Endothelial cell of umbilical vein (primary cell): ENCODE results near the gene LSM14B. TPM values are rescaled to one million over a fixed set of nuclear protein-coding genes. Genes with fewer than 3 reads are reported as not detected.

Experiments
- BruUV-seq: library from RNA; stranded (reverse); fragments of 400-500 nt; replicated peaks from 2 replicates; lab custom pipeline; 2021; lab: Mats Ljungman, UMichigan
- CTCF ChIA-PET: fragments of 300-600, 350-600 bp; sonication (Branson Sonifier 250); formaldehyde crosslinking; loops from one replicate; lab custom pipeline; 2021; ENCODE audit warnings: antibody characterized with exemption, inconsistent platforms; lab: Charles Lee
- POLR2A ChIA-PET: fragments of 300-600, 350-600 bp; sonication (Branson Sonifier 250); formaldehyde crosslinking; loops from one replicate; lab custom pipeline; 2021; ENCODE audit warnings: antibody characterized with exemption, inconsistent platforms; lab: Charles Lee
- DNase-seq: peaks from one replicate; pipeline ENCODE4 v3.0.0-alpha.2; 2011; ENCODE audit warnings: low read depth, low spot score
- FAIRE-seq: peaks from 2 replicates; lab custom pipeline; 2011; peaks lifted over from hg19 to GRCh38; lab: Jason Lieb, UNC
- H2AFZ ChIP-seq: 2 replicates; pipeline ENCODE4 v1.6.0; 2012; ENCODE audit warnings: low read depth, low read length, control low read depth, inconsistent platforms
- H3K27ac ChIP-seq: 2 replicates; pipeline ENCODE4 v1.5.1; 2011; ENCODE audit warnings: low read depth, mild to moderate bottlenecking, control low read depth, low read length, moderate library complexity; ENCODE audit not compliant: insufficient read depth
- H3K27me3 ChIP-seq, 2 experiments: 2 replicates each; pipeline versions ENCODE4 v1.6.0 to v1.6.1; 2011; ENCODE audit warnings: low read length in 2 of 2, mixed read lengths in 1 of 2; ENCODE audit not compliant: control insufficient read depth in 2 of 2, insufficient read depth in 2 of 2
- H3K36me3 ChIP-seq, 2 experiments: 2 replicates in 1 of 2; 3 replicates in 1 of 2; pipeline ENCODE4 v1.5.1; 2011; ENCODE audit warnings: low read length in 2 of 2, mild to moderate bottlenecking in 1 of 2, moderate library complexity in 1 of 2; ENCODE audit not compliant: control insufficient read depth in 2 of 2, insufficient read depth in 2 of 2; ENCODE audit errors: extremely low read depth in 1 of 2
- H3K4me1 ChIP-seq: 3 replicates; pipeline ENCODE4 v1.5.1; 2011; ENCODE audit warnings: mild to moderate bottlenecking, low read length; ENCODE audit not compliant: control insufficient read depth, insufficient read depth; ENCODE audit errors: extremely low read depth
- H3K4me2 ChIP-seq: 2 replicates; pipeline ENCODE4 v1.6.1; 2011; ENCODE audit warnings: low read length, control low read depth, mixed read lengths; ENCODE audit not compliant: insufficient read depth
- H3K4me3 ChIP-seq, 3 experiments: fragments of 200-600 bp in 1 of 3; sonication (generic), shearing (Covaris generic) in 1 of 3; replicated peaks in 1 of 3; 2 replicates each; pipeline ENCODE4 v1.5.1; 2011 to 2016; ENCODE audit warnings: control low read depth in 3 of 3, low read length in 3 of 3, mild to moderate bottlenecking in 2 of 3, inconsistent platforms in 1 of 3, low read depth in 1 of 3, moderate library complexity in 1 of 3; ENCODE audit not compliant: insufficient read depth in 1 of 3
- H3K79me2 ChIP-seq: 2 replicates; pipeline ENCODE4 v1.6.0; 2012; ENCODE audit warnings: low read length, inconsistent platforms; ENCODE audit not compliant: control insufficient read depth, insufficient read depth
- H3K9ac ChIP-seq: replicated peaks from 2 replicates; pipeline ENCODE3; 2011; ENCODE audit warnings: low read length, control low read depth; ENCODE audit not compliant: insufficient read depth; ENCODE audit errors: extremely low read depth
- H3K9me1 ChIP-seq: replicated peaks from 3 replicates; pipeline ENCODE4 v1.6.0; 2011; ENCODE audit warnings: mild to moderate bottlenecking, low read length; ENCODE audit not compliant: control insufficient read depth, insufficient read depth; ENCODE audit errors: extremely low read depth
- H3K9me3 ChIP-seq: replicated peaks from 2 replicates; pipeline ENCODE4 v1.5.1; 2012; ENCODE audit warnings: low read length, inconsistent platforms; ENCODE audit not compliant: control insufficient read depth, insufficient read depth
- H4K20me1 ChIP-seq: replicated peaks from 2 replicates; pipeline ENCODE3; 2011; ENCODE audit warnings: mild to moderate bottlenecking, low read length; ENCODE audit not compliant: control insufficient read depth, insufficient read depth; ENCODE audit errors: extremely low read depth
- EZH2 ChIP-seq: IDR thresholded peaks from 2 replicates; pipeline ENCODE4 v1.6.1; 2012; ENCODE audit warnings: borderline replicate concordance, low read depth, mild to moderate bottlenecking, moderate library complexity, low read length, inconsistent platforms; ENCODE audit not compliant: severe bottlenecking
- GATA2 ChIP-seq: IDR thresholded peaks from 2 replicates; pipeline ENCODE4 v1.7.0; 2011; ENCODE audit warnings: low read depth, mild to moderate bottlenecking, moderate library complexity, mixed read lengths, low read length; ENCODE audit not compliant: insufficient read length, insufficient read depth
- POLR2A ChIP-seq: IDR thresholded peaks from 2 replicates; pipeline ENCODE4 v1.6.1; 2012; ENCODE audit warnings: low read depth, mild to moderate bottlenecking, control low read depth, low read length
- POLR2AphosphoS5 ChIP-seq: IDR thresholded peaks from 2 replicates; pipeline ENCODE4 v1.6.1; 2012; ENCODE audit warnings: low read depth, mild to moderate bottlenecking, control low read depth, low read length, moderate library complexity; ENCODE audit not compliant: insufficient read depth
- dilution Hi-C: fragments of 300-500 bp; cut with MboI; formaldehyde crosslinking; loops from one replicate; pipeline ENCODE4 v1.15.0; 2019; ENCODE audit warnings: low sequenced_read_pairs; ENCODE audit not compliant: extremely low pct_ligation_motif_present
- intact Hi-C: fragments of 100-400 bp; cut with micrococcal nuclease; formaldehyde crosslinking; loops from one replicate; pipeline ENCODE4 v1.10.0; 2022
- polyA plus RNA-seq, 4 experiments: library from polyadenylated mRNA; depleted of rRNA in 3 of 4; stranded (reverse) in 3 of 4; unstranded in 1 of 4; fragments of >200 nt; gene quantifications; 2 replicates each; pipeline versions ENCODE4 v1.2.1 to v1.2.3, GENCODE V29; 2011 to 2012; ENCODE audit warnings: missing spikeins in 1 of 4
- total RNA-seq: library from RNA; stranded (reverse); gene quantifications from 2 replicates; pipeline ENCODE4 v1.2.3, GENCODE V29; 2021
- TF ChIP-seq, protein P1 (sequence below): IDR thresholded peaks from 2 replicates; pipeline ENCODE4 v1.6.1; 2011; ENCODE audit not compliant: insufficient read depth, insufficient read length
- TF ChIP-seq, protein P2 (sequence below), 2 donors: IDR thresholded peaks; 1 replicate in 1 of 2; 2 replicates in 1 of 2; pipeline ENCODE4 v1.5.1; 2011; ENCODE audit warnings: low read length in 2 of 2, mild to moderate bottlenecking in 2 of 2, moderate library complexity in 2 of 2, control low read depth in 1 of 2, inconsistent platforms in 1 of 2, low read depth in 1 of 2; ENCODE audit not compliant: insufficient read depth in 1 of 2; ENCODE audit errors: extremely low read depth in 1 of 2

LSM14B gene
- total and polyA plus RNA-seq, 2 donors (not counting 3 experiments of a cell fraction or from before 2014, with no cell fraction given) = 32.5 to 34.0 TPM

DNA sequence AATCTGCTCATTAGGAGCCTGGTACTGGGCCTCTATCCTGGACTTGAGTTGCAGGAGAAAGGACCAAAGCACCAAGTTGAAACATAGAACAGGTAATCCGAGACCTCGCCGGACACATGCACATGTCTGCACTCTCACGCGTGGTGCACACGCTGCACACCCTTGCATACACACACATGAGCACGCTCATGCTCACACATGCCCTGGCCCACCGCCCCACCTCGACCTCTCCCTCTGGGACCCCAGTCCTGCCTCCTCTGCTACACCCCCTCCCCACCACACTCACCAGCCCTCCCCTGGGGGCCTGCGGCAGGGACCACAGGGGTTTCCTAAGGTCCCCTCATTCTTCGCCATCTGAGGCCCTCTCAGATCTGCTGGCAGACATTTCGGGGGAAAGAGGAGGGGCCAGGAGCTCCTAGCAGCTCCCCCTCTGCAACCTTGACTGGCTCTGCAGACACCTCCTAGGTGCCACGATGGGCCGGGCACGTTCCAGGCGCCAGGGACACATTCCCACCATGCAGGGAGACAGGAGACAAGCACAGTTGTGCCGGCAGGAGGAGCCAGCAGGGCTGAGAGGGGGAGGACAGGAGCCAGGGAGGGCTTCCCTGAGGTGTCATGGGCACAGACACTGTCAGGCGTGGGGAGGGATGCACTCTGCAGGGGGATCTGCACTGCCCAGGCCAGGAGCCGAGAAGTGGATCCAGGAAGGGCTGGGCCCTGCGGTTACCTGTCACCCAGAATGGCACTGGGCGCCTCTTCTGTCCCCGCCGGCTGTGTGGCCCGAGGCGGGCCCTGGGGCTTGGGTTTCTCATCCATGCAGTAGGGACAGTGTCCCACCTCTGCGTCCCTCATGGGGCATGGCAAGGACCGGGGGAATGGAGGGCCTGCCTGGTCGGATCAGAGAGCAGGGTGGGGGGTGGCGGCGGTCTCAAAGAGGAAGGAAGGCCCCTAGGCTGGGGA, 25.6 kb upstream of the LSM14B start:
- H3K9me1 ChIP-seq = no peaks in the 10 kb centered on the region
- H3K36me3 ChIP-seq = no peaks in the 10 kb centered on the region
- H4K20me1 ChIP-seq = no peaks in the 10 kb centered on the region
- POLR2A ChIA-PET = no interaction called here
- intact Hi-C loops = no loop called here
- no peaks in the 10 kb centered on the region for H3K27me3 ChIP-seq
- DNase-seq (no peak), FAIRE-seq (no peak)
- no peaks in the 10 kb centered on the region for H3K4me1 ChIP-seq
- H3K4me2 ChIP-seq = no peak overlapping the region
- H3K9ac ChIP-seq = no peak overlapping the region
- H2AFZ ChIP-seq = no peak overlapping the region
- no peak overlapping the region for H3K4me3 ChIP-seq
- no peaks in the 10 kb centered on the region for H3K79me2 ChIP-seq
- CTCF ChIA-PET = no interaction called here
- BruUV-seq = no TSS peak
- dilution Hi-C loops = no loop called here
- H3K27ac ChIP-seq = no peak overlapping the region
- TF ChIP-seq, protein P1, sequence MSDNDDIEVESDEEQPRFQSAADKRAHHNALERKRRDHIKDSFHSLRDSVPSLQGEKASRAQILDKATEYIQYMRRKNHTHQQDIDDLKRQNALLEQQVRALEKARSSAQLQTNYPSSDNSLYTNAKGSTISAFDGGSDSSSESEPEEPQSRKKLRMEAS = no peak
- TF ChIP-seq POLR2AphosphoS5 = no peak
- TF ChIP-seq EZH2 = no peak
- TF ChIP-seq, protein P2, sequence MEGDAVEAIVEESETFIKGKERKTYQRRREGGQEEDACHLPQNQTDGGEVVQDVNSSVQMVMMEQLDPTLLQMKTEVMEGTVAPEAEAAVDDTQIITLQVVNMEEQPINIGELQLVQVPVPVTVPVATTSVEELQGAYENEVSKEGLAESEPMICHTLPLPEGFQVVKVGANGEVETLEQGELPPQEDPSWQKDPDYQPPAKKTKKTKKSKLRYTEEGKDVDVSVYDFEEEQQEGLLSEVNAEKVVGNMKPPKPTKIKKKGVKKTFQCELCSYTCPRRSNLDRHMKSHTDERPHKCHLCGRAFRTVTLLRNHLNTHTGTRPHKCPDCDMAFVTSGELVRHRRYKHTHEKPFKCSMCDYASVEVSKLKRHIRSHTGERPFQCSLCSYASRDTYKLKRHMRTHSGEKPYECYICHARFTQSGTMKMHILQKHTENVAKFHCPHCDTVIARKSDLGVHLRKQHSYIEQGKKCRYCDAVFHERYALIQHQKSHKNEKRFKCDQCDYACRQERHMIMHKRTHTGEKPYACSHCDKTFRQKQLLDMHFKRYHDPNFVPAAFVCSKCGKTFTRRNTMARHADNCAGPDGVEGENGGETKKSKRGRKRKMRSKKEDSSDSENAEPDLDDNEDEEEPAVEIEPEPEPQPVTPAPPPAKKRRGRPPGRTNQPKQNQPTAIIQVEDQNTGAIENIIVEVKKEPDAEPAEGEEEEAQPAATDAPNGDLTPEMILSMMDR (IDR thresholded peaks at IDR 0.05; ENCODE audit: extremely low read depth in 1 of 2, insufficient read depth in 1 of 2, low read depth in 1 of 2, low read length in 2 of 2) = no peak
- TF ChIP-seq POLR2A = no peak
- no peak for TF ChIP-seq GATA2
- no peaks in the 10 kb centered on the region for H3K9me3 ChIP-seq
